NCI-H526 treated with DMSO at 0.1 percent for 48 hours (cell line): Measurements from ENCODE around the gene EMID1.

Experiments
- DNase-seq: peaks from one replicate; lab custom pipeline; 2025; lab: John Stamatoyannopoulos, UW

EMID1 gene

GRCh38 chr22:29205594-29206371 is at the start of gene EMID1:
TSS of gene EMID1 (plus strand) at chr22:29205896. CDS start at chr22:29206039, 143 bp downstream.
- peak; percentile 6 for DNase-seq

DNA sequence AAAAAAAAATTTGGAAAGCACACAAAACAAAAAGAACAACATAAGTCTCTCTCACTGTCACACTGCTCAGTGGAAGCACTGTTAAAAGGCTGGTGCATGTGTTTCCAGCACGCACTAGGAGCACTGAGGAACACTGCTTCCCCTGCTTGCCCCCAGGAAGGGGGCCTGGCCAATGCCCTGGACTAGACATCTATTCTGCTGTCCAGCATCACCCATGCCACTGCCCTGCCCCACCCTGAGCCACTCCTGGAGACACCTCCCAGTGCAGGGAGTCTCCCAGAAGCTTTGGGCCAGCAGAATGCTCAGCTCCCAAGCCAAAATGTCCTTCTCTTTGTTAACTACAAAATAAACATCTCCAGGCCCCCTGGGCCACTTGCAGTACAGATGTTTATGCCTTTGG is 49.7 kb upstream of the EMID1 start:
- no peak for DNase-seq

GRCh38 chr22:29156507-29156906 is 49.2 kb upstream of the EMID1 start:
- DNase-seq: no peak

DNA sequence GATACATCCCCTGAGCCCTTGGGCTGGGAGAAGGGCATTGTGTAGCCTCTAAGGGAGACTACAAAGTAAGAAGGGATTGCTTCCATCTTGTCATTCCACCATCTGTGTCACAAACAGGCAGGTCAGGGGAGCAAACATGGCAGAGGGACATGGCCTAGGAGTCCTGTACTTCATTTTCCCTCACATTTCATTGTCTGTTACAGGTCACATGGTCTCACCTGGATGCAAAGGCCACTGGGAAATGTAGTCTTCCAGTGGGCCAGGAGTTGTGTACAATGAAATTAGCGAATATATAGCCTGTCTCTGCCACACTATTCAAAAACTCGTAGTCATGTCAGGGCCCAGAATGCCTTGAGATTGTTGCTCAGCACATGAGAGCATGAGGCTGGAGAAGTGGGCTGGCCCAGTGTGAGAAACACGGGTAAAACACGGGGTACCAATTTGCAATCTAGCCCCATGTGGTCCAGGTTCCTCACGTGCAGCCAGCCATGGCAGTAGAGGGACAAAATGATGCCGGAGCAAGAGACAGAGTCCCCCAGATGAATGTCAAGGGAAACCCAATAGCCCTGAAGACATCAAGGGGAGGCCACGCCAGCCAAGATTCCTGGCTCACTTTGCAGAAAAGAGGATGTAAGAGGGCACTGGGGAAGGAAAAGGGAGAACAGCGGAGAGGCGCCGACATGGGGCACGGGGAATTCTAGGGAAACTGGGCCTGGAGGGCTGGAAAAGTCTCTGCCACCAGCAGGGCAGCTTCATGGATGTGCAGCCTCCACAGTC is 47.7 kb upstream of the EMID1 start:
- DNase-seq: no peak

DNA sequence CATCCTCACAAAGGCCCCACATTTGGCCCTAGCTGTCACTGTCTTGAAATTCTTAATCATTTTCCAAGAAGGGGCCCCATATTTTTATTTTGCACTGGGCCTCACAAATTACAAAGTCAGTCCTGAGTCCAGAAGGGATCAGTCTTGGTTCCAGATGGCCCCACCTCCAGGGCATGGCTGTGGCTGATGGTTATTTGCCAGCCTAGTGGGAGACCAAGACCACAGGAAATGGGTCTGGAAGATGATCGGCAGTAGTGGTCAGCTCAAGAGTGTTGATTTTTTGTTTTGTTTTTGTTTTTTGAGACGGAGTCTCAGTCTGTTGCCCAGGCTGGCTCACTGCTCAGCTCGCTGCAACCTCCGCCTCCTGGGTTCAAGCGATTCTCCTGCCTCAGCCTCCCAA is 47.1 kb upstream of the EMID1 start:
- DNase-seq: no peak

- DNase-seq: no peak
Observed at GRCh38 chr22:29163808-29164207, 41.9 kb upstream of the EMID1 start.

GRCh38 chr22:29165321-29166060 is 40.2 kb upstream of the EMID1 start:
- no peak for DNase-seq

GRCh38 chr22:29166180-29166579 is 39.5 kb upstream of the EMID1 start:
- DNase-seq: no peak

GRCh38 chr22:29167032-29167911 is 38.4 kb upstream of the EMID1 start:
- no peak for DNase-seq

DNA sequence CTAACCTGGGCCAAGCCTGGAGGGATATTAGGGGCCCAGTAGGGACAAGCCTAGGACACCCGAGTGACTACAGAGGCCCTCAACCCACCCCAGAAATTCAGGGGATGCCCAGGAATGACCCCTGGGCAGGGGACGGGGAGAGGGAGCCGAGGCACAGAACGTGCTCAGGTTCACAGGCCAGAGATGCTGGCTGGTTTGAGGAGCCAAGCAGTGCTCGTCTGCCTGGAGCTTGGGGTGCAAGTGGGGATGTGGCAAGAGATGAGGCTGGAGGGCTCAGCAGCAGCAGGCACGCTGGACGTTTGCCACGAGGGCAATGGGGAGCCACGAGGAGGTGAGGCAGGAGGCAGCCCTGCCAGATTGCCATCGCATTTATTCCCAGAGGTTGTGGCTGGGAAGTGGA is 34.0 kb upstream of the EMID1 start:
- DNase-seq: no peak

DNA sequence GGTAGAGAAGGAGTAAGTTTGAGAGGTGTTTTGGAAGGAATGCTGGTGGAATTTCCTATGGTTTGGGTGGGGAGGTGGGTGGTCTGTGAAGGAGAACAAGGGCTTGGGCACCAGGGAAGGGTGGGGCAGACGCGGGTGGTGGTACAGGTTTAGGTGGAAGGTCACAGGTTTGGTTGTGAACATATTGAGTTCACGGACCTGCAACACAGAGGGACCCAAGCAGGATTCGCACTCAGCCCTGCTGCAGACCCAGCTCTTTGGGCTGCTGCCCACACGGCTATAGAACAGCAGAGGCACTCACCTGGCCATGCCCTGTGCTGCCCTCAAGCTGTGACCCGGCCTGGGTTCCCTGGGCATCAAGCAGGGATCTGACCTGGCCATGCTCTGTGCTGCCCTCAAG is 33.5 kb upstream of the EMID1 start:
- DNase-seq: no peak

GRCh38 chr22:29175312-29175835 is 30.3 kb upstream of the EMID1 start:
- DNase-seq: no peak

DNA sequence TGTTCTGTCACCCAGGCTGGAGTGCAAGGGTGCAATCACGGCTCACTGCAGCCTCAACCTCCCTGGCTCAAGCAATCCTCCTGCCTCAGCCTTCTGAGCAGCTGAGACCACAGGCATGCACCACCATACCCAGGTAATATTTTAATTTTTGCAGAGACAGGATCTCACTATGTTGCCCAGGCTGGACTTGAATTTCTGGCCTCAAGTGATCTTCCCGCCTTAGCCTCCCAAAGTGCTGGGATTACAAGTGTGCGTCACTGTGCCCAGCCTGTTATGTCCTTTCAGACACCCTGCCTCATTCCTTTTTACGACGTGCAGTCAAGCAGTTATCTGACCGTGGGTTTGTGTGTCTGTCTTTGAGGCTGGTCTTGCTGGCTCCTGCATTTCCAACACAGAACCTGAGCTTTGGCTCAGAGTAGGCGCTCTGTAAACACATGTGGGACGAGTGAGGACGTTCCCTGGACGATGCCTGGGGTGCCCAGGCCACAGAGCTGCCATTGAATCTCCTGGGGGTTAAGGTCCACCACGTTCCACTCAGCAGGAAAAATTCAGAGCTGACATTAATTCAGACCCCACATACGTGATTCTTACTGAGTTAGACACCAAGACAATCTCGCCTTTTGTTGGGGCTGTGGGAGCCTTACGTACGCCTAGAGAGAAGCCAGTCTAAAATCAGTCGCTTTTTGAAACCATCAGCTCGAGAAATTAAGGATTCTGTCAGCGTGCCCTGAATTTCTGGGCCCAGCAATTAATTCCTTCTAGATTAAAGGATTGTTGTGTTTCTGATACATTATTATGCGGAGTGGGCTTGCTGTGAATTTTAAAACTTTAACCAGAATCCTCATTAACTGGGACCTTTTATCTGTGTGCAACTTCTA is 21.5 kb upstream of the EMID1 start:
- DNase-seq: no peak

GRCh38 chr22:29184849-29185490 is 20.7 kb upstream of the EMID1 start:
- DNase-seq: no peak

DNA sequence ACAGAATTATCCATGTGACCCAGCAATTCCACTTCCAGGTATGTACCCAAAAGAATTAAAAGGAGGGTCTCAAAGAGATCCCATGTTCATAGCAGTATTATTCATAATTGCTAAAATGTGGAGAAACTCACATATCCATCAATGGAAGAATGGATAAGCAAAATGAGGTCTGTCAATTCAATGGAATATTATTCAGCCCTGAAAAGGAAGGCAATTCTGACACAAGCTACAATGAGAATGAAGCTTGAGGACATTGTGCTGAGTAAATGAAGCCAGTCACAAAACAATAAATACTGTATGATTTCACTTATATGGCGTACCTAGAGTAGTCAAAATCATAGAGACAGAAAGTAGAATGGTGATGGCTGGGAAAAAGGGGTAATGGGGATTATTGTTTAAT is 19.4 kb upstream of the EMID1 start:
- DNase-seq: no peak

DNA sequence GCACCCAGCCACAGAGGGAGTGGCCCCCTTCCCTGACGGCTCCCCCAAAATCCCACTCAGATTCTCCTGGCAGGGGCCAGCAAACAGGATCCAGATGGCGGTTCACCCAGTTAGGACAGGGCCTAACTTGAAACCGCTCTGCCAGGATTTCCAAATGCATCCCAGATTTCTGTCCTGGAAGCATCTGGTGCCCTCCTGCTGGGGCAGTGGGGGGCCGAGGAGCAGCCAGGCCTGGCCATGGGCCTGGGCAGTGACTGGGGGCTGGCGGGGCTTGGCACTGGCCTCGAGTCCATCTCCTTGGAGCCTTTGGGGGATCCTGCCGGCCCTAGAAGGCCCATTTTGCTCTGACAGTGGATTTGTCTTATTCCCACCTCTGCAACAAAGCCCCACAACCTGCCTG is 17.9 kb upstream of the EMID1 start:
- DNase-seq: no peak

DNA sequence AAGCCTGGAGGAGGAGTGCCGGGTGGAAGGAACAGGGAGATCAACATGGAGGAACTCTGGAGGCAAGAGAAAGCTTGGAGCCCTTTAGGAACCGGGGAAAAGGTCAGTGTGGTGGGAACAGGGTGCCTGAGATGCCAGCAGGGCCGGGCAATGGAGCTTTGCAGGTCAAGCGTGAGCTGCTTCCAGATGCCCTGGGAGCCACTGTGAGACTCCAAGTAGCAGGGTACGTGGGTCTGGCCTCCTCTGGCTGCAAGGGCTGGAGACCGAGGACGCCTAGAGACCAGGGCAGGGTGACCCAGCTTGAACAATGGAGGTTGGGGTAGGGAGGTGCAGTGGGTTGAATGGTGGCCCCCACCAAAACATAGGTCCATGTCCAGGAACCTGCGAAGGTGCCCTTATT is 15.6 kb upstream of the EMID1 start:
- no peak for DNase-seq

DNA sequence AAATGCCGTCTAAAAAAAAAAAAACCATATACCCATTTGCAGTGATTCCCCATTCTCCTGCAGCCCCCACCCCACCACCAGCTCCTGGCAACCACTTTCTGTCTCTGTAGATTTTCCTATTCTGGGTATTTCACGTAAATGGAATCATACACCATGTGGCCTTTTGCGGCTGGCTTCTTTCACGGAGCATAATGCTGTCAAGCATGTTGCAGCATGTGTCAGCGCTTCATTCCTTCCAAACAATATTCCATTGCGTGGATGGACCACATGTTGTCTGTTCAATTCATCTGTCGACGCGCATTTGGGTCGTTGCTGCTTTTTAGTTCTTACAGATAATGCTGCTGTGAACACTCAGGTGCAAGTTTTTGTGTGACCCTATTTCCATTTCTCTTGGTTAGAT is 14.8 kb upstream of the EMID1 start:
- DNase-seq: no peak

- no peak for DNase-seq
Observed at GRCh38 chr22:29193021-29193420, 12.7 kb upstream of the EMID1 start.

DNA sequence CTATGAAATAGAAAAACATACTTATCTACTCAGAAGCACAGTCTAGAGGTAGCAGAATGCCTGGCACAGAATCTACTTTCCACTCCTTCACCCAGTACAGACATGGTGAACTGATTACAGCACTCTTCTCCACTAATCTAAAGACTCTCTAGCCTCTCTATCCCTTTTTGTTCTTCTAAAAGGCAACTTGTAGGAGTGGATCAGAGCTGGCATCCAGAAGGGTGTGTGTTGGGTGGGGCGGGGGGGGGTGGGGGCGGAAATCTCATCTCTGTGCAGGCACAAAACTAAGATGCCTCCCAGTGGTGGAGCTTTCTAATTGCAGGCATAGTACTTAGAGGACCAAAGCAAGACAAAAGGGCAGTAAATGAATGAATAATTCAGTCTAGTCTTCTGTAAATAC is 11.5 kb upstream of the EMID1 start:
- no peak for DNase-seq
